GM10847 (cell line): Measurements from ENCODE around the gene JMJD8.

Experiments used
- POLR2A ChIP-seq: IDR thresholded peaks from 2 replicates; pipeline ENCODE4 v1.6.1; 2011; ENCODE audit not compliant: insufficient read length; ENCODE audit errors: extremely low read depth

The JMJD8 gene

DNA sequence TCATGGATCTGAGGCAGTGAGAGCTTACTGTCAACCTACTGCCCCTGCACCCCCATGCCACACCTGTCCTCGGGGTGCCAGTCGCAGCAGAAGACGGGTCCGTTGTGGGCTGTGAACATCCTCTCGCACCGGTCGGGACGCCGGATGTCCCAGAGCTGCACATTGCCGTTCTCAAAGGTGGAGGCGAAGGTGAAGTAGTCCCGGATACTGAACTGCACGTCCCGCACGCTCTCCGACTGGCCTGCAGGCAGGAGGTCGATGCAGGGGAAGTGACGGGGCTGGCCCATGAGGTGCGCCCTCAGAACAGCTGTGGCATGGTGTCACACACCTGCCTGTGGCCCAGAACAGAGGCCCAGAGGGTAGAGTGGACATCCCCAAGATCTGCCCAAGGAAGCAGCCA lies 3.4 kb upstream of the JMJD8 start:
- TF ChIP-seq POLR2A, result no peak

DNA sequence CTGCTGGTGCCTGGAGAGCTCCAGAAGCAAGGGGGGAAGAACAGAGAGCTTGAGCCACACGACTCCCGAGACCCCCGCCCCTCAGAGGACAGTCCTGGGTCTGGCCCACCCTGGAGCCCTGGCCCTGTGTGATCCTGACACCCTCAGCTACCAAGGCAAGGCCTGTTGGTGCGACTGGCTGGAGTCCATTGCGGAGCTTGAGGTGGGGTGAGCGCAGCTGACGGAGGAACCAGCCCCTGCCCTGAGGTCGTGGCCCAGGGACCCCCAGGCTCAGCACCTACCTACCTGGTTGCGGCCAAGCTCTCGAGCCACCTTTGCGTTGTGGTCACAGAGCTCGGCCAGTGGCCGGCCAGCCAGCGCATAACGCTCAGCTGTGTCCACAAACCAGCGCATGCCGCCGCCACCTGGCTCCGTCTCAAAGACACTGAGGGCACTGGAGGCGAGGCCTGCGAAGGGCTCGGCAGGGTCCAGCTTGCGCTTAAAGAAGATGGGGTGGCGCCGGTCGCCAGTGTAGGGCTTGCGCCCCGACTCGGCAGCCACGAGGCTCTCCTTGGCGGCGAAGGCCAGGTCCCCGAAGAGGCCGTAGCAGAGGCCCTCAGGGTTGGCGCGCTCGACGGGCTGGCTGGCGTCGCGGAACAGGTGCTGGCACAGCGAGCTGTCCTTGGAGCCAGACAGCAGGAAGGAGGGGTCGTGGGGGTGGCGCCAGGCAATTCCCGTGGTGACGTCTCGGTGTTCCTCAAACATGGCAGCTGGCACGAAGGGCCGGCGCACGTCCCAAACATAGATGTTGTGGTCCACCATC lies 2.5 kb upstream of the JMJD8 start:
- TF ChIP-seq POLR2A, result no peak

DNA sequence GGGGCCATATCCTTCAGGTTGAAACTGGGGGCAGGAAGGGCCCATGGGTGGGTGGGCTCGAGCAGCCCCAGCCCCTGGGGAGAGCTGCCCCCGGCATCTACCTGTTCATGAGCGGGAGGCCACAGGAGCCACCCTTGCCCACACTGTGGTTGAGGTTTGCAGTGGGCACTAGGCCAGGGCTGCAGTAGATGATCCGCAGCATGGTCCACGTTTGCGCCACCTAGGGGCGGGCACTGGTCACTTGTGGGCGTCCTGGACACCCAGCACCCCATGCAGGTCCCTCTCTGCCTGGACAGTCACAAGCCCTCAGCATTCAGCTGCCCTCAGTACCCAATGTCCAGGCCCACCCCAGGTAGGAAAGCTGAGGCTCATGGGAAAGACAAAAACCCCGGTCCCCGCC lies 1.8 kb upstream of the JMJD8 start:
- TF ChIP-seq POLR2A, result no peak

DNA sequence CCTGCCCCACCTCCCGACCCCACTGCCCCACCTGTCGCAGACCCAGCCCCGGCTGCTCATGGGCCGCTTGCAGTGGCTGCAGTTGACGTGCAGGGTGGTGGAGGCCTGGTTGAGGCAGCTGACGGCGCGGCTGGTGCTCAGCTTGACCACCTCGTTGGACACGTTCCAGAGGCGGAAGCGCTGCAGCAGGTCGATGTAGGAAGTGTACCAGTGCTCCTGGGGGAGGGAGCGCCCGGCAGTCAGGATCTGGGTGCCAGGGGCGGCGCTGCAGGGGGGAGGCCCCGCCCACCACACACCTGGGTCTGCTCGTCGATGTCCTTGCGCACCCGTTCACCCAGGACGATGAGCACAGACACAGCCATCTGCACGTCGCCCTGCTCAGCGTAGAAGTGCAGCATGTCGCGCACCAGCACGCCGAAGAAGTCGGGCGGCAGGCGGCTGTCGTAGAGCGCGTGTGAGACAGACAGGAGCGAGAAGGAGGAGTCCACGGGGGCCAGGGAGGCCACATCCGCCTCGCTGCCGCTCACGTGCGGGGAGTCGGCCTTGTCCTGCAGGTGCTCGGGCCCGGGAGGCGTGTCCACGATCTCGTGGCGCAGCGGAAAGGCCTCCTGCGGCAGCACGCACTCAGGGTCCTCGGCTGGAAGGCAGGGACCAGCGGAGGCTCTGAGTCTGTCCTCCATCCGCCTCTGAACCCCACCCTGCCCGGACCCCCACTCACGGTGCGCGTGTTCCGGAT lies 995 bp upstream of the JMJD8 start:
- no peak for TF ChIP-seq POLR2A

DNA sequence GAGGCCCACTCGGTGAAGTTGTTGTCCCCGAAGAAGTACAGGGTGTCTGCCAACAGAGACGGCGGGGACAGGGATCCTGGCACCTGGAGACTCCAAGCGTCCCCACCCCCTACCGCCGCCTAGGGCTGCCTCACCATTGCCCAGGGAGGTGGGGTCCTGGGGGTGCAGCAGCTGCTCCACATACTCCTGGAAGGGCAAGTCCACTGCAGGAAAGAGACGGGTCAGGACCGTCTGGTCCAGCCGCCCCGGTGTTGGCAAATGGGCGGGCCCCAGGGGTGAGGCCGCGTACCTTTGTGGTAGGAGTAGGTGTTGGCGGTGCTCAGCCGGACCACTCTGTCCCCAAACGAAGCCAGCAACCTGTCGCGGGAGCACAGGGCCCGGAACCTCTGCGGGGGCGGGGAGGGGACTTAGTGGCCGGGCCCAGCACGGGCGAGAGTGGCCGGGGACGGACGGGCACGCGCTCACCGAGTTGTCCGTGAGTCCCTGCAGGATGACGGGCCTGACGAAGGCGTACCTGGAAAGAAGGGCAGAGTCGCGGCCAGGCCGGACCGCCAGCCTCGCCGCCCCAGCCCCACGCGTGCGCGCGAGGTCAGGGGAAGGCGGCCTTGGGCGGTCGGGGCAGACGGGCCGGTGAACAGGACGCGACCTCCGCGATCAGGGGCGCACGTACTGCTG lies 601 bp downstream of the JMJD8 start:
- no peak for TF ChIP-seq POLR2A

DNA sequence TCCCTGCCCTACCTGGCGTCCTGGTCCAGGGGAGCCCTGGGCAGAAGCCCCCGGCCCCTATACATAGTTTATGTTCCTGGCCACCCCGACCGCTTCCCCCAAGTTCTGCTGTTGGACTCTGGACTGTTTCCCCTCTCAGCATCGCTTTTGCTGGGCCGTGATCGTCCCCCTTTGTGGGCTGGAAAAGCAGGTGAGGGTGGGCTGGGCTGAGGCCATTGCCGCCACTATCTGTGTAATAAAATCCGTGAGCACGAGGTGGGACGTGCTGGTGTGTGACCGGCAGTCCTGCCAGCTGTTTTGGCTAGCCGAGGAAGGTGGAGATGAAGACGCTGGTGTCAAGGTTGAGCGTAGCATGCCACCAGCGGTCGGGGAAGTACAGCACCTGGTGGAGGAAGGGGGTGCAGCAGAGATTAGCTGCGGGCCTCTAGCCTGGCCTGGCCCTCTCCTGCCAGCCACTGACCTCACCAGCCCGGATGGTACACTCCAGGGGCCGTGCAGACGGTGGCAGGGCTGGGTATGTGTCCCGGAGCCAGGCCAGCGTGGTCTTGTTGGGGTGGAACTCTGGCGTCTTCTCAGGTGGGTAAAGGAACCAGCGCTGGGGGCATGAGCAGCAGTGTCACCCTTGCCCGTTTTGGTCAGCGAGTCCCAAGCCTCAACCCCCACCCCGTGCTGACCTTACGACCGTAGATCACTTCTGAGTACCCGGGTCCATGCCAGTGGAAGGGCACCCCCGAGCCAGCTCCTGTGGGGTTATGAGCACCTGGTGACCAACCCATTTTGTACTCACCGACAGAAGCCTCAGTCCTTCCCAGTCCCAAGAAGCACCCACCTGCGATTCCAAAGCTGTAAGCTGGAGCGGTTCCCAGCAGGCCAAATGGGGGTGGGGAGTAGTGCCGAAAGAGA lies 1.4 kb downstream of the JMJD8 start:
- TF ChIP-seq POLR2A, result no peak

DNA sequence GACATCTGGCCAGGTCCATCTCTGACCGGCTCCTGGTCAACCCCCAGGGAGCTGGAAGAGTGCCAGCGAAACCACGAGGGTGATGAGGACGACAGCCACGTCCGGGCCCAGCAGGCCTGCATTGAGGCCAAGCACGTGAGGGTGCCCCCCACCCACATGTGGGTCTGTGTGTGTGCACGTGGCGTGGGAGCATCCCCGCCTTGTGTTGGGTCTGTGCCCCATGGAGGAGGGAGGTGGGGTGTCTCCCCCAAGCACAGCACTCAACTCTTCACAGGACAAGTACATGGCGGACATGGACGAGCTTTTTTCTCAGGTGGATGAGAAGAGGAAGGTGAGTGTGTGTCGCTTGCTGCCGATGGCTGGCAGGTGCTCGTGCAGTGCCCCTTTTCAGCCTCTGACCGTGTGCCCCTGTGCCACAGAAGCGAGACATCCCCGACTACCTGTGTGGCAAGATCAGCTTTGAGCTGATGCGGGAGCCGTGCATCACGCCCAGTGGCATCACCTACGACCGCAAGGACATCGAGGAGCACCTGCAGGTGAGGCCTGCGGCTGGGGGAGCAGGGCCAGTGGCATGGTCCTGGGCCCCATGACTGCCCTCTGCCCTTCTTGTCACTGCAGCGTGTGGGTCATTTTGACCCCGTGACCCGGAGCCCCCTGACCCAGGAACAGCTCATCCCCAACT lies 2.2 kb downstream of the JMJD8 start:
- no peak for TF ChIP-seq POLR2A

DNA sequence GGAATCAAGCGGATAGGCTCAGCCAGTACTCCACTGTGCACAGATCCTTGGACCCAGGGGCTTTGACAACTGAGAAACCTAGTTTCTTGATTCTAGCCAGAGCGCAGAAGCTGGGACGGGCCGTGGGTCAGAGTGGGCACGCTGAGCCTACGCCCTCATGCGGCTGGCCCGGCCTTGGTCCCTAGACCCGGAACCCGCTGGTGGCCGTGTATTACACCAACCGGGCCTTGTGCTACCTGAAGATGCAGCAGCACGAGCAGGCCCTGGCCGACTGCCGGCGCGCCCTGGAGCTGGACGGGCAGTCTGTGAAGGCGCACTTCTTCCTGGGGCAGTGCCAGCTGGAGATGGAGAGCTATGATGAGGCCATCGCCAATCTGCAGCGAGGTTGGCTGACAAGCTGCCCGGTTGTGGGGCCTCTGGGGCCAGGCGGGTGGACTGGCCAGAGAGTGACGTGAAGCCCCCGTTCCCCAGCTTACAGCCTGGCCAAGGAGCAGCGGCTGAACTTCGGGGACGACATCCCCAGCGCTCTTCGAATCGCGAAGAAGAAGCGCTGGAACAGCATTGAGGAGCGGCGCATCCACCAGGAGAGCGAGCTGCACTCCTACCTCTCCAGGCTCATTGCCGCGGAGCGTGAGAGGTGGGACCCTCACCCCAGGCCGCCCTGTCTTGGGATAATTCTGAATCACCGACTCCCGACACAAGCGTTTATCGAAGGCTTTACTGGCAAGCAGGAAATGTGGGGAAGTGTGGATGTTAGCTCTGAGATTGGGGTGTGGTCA lies 3.0 kb downstream of the JMJD8 start:
- TF ChIP-seq POLR2A, result no peak

DNA sequence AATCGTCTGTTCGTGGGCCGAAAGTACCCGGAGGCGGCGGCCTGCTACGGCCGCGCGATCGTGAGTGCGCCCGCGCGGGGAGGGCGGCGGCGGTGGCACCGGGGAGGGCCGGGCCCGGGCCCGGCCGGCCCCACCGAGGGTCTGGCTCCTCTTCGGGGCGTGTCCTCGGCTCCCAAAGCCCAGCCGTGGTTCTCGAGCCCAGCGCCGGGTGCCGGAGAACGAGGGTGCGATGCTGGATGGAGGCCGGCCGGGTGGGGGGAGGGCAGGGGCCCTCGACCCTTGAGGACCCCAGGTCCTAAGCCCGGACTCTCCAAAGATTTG lies 3.5 kb downstream of the JMJD8 start:
- TF ChIP-seq POLR2A, result no peak

DNA sequence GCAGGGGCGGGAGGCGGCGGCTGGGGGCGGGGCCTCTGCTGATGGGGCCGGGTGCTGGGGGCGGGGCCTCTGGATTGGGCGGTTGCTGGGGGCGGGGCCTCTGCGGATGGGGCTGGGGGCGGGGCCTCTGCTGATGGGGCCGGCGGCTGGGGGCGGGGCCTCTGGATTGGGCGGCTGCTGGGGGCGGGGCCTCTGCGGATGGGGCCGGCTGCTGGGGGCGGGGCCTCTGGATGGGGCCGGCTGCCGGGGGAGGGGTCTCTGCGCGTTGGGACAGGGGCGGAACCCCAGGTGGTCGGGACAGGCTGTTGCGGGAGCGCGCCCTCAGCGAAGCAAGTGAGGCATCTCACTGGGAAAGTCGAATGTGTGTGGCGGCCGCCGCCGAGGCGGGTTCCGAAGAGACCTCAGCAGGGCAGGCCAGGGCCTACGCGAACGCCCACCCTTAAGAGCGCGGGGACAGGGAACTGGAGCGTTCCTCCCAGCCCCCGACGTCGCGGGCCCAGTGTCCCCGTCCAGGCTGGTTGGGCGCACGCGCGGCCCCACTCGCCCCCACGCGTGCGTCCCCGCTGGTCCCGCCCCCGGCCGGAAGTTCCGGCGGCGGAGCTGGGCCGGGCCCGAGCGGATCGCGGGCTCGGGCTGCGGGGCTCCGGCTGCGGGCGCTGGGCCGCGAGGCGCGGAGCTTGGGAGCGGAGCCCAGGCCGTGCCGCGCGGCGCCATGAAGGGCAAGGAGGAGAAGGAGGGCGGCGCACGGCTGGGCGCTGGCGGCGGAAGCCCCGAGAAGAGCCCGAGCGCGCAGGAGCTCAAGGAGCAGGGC lies 4.1 kb downstream of the JMJD8 start, which contains the start of gene STUB1:
Gene STUB1 (plus strand): TSS at position 597 of the 811 bp plus-strand sequence. CDS start 116 bp downstream, at position 713.
- TF ChIP-seq POLR2A, result peak; percentile 87

DNA sequence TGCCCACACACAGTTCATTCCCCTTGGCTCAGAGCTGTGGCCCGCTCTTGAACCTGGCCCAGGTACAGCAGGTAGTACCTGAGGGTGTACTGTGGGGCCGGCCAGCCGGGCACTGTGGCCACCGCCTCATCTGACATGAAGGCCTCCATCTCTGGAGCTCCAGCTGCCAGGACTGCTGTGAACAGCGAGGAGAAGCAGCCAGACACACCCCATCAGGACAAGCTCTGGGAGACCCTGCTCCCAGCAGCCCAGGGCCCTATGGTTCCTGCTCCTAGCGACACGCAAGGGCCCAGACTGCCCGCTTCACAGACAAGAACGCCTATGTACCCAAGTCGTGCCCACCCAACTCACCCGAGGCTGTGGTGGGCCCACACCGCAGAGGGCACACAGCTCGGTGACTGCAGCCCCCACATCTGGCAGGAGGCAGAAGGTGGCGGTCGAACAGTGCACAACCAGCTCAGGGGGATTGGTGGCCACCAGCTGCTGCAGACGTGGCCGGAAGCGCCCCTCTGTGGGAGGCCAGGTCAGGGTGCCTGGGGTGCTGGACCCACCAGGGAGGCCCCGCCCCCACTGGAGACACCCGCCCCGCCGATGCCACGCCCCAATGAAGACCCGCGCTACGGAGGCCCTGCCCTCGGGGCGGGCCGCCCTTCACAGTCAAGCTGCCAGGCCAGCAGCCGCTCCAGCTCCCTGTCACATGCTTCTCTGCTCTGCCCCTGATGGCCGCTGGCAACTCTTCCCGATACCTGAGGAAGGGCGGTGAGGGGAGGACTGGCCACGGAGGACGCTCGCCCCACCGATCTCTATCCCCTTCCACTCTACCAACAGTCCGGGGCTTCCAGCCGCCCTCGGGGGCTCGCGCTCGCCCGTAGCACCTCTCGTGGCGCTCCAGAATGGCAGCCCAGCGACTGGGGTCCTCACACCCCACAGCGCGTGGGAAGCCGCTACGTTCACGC lies 5.0 kb downstream of the JMJD8 start:
- TF ChIP-seq POLR2A, result no peak
